Prostate gland (tissue), 2 donors: ENCODE data around the gene FKBP5. TPM values are rescaled to one million over a fixed set of nuclear protein-coding genes. Genes with fewer than 3 reads are reported as not detected.

Experiments used
- DNase-seq: peaks from one replicate; pipeline ENCODE4 v3.0.0-alpha.2; 2019; ENCODE audit warnings: low spot score
- H3K27ac ChIP-seq, 2 donors: fragments of 200-600 bp; sonication (generic); 2 replicates each; pipeline ENCODE4 v1.5.1; 2017 to 2019
- H3K27me3 ChIP-seq: fragments of 200-600 bp; sonication (generic); replicated peaks from 2 replicates; pipeline ENCODE4 v1.5.1; 2019; ENCODE audit not compliant: insufficient read depth
- H3K36me3 ChIP-seq, 2 donors: fragments of 200-600 bp; sonication (generic); 1 replicate in 1 of 2; 2 replicates in 1 of 2; pipeline versions ENCODE4 v1.5.1 to v1.8.1; 2017 to 2019
- H3K4me1 ChIP-seq: fragments of 200-600 bp; sonication (generic); replicated peaks from 2 replicates; pipeline ENCODE4 v1.5.1; 2019
- H3K4me3 ChIP-seq, 2 donors: fragments of 200-600 bp; sonication (generic); 2 replicates each; pipeline ENCODE4 v1.5.1; 2017 to 2019
- H3K9me3 ChIP-seq: fragments of 200-600 bp; sonication (generic); 2 replicates; pipeline ENCODE4 v1.5.1; 2017
- POLR2A ChIP-seq: fragments of 450-650 bp; IDR thresholded peaks from one replicate; pipeline ENCODE4 v1.6.1; 2016; ENCODE audit warnings: antibody characterized with exemption, mild to moderate bottlenecking
- POLR2AphosphoS5 ChIP-seq: sonication (generic); formaldehyde crosslinking; IDR thresholded peaks from one replicate; pipeline ENCODE4 v1.6.1; 2017; ENCODE audit warnings: antibody characterized with exemption
- WGBS: methylation state at CpG from one replicate; pipeline ENCODE4 v1.1.5; 2018; 5-methylcytosine and 5-hydroxymethylcytosine counted together
- intact Hi-C: fragments of 100-400 bp; cut with DNase I; formaldehyde crosslinking; loops from one replicate; pipeline ENCODE4 v1.14.2; 2022
- total RNA-seq, 2 donors: library from RNA; depleted of rRNA; stranded (reverse); fragments of >200 nt; gene quantifications; one replicate each; pipeline ENCODE4 v1.1.0, GENCODE V29; 2016
- TF ChIP-seq, protein P1 (sequence below), 4 experiments: fragments of 200-600 bp in 2 of 4; fragments of 450-650 bp in 2 of 4; sonication (generic) in 2 of 4; IDR thresholded peaks; 1 replicate in 3 of 4; 2 replicates in 1 of 4; pipeline ENCODE4 v1.5.1; 2016 to 2019; ENCODE audit warnings: antibody characterized with exemption in 4 of 4, mild to moderate bottlenecking in 2 of 4, moderate library complexity in 2 of 4

Gene FKBP5
- total RNA-seq, 2 donors from 2014 or later, result 201 to 248 TPM

DNA sequence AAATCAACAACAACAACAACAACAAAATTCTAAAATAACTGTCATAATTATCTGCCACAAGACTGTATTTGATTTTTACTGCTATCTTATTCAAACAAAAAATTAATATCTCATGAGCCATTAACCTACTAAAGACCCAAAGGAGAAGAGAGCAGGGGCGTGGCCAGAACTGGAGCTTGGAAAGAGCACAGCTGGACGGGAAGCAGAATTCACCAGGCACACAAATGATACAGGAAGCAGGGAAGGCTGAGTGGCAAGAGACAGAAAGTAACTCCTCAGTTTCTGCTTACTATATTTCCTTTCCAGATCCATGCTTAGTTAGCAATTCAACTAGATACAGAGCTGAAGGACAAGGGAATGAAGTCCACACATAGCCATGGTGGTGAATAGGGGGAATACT lies 54.4 kb downstream of the FKBP5 start:
- Histone ChIP-seq H3K4me1 (peaks cover 3% of the 10 kb centered on the region), H3K27me3 (no peaks in the 10 kb centered on the region), H3K4me3 (no peak overlapping the region), H3K9me3 (no peaks in the 10 kb centered on the region), H3K27ac (peak overlapping the region; percentile 3 to 47), H3K36me3 (no peaks in the 10 kb centered on the region)
- intact Hi-C loops, result no loop called here
- WGBS, result 42% methylated on average over 2 of the region's 2 CpGs
- DNase-seq, result no peak
- TF ChIP-seq POLR2A, result no peak
- TF ChIP-seq POLR2AphosphoS5, result no peak
- TF ChIP-seq, protein P1, sequence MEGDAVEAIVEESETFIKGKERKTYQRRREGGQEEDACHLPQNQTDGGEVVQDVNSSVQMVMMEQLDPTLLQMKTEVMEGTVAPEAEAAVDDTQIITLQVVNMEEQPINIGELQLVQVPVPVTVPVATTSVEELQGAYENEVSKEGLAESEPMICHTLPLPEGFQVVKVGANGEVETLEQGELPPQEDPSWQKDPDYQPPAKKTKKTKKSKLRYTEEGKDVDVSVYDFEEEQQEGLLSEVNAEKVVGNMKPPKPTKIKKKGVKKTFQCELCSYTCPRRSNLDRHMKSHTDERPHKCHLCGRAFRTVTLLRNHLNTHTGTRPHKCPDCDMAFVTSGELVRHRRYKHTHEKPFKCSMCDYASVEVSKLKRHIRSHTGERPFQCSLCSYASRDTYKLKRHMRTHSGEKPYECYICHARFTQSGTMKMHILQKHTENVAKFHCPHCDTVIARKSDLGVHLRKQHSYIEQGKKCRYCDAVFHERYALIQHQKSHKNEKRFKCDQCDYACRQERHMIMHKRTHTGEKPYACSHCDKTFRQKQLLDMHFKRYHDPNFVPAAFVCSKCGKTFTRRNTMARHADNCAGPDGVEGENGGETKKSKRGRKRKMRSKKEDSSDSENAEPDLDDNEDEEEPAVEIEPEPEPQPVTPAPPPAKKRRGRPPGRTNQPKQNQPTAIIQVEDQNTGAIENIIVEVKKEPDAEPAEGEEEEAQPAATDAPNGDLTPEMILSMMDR (IDR thresholded peaks at IDR 0.05), result no peak

DNA sequence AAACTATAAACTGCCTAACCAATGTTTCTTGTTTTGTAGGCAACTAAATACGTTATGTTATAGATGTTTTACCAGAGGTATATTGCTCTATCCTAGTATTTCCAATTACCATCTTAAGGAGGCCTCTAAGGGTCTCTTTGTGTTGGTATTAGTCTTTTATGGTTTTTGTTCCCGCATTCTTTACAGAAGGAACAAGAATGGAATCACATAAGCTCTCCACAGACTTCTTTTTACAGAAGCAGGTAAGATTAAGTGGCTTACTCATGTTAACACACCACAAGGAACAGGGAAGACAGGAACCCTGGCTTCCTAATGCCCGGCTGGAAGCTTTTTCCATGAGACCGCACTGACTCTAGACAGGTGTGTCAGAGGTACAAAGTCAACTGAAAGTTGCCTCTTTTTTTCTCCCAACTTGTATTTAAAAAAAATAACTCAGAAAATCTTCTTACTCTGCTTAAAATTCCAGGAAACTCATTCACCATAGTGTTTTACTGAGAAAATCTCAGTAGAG lies 55.1 kb downstream of the FKBP5 start:
- no peak for DNase-seq
- H3K4me3 ChIP-seq, result no peak overlapping the region
- H3K4me1 ChIP-seq, result peaks cover 3% of the 10 kb centered on the region
- H3K9me3 ChIP-seq, result no peaks in the 10 kb centered on the region
- TF ChIP-seq, protein P1 (IDR thresholded peaks at IDR 0.05), result no peak
- TF ChIP-seq POLR2A, result no peak
- no peak for TF ChIP-seq POLR2AphosphoS5
- intact Hi-C loops, result no loop called here
- H3K27ac ChIP-seq, result peak overlapping the region; percentile 3 to 47
- no peaks in the 10 kb centered on the region for H3K36me3 ChIP-seq
- H3K27me3 ChIP-seq, result no peaks in the 10 kb centered on the region
- WGBS, result 89% methylated on average over 4 of the region's 4 CpGs

DNA sequence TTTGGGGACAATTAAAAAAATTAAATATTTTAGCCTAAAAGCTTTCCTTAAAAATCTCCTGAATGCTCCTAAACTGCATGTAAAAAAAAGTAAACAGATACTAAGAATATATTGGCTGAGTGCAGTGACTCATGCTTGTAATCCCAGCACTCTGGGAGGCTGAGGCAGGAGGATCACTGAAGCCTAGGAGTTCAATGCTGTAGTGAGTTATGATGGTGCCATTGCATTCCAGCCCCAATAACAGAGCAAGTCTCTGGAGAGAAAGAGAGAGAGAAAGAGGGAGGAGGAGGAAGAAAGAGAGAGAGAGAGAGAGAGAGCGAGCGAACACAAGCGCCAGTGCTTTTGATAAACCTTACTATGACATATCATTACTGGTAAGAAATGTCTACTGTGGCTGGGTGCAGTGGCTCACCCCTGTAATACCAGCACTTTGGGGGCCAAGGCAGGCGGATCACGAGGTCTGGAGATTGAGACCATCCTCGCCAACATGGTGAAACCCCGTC lies 58.8 kb downstream of the FKBP5 start:
- DNase-seq, result no peak
- H3K4me1 ChIP-seq, result peaks cover 3% of the 10 kb centered on the region
- no peaks in the 10 kb centered on the region for H3K27me3 ChIP-seq
- TF ChIP-seq, protein P1 (IDR thresholded peaks at IDR 0.05), result no peak
- TF ChIP-seq POLR2A (no peak), POLR2AphosphoS5 (no peak)
- H3K4me3 ChIP-seq, result no peak overlapping the region
- peak overlapping the region in 1 of 2 donors; percentile 8 for H3K27ac ChIP-seq
- 98% methylated on average over 7 of the region's 7 CpGs for WGBS
- H3K9me3 ChIP-seq, result no peaks in the 10 kb centered on the region
- H3K36me3 ChIP-seq, result no peaks in the 10 kb centered on the region
- intact Hi-C loops, result no loop called here

DNA sequence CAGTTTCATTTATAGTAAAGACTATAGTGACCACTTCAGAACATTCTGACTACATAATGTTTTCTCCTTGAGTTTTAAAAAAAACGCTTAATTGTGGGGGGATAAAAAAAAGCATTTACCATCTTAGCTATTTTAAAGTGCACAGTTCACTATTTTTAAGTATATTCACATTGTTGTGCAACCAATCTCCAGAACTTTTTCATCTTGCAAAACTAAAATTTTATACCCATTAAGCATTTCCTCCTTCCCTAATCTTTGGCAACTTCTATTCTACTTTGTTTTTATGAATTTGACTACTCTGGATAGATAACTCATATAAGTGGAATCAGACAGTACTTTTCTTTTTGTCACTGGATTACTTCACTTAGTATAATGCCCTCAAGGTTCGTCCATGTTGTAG lies 62.3 kb downstream of the FKBP5 start:
- intact Hi-C loops, result no loop called here
- 70% methylated on average over 2 of the region's 2 CpGs for WGBS
- H3K36me3 ChIP-seq, result peaks cover 0 to 9% of the 10 kb centered on the region in 2 donors
- peaks cover 3% of the 10 kb centered on the region for H3K4me1 ChIP-seq
- TF ChIP-seq POLR2A, result no peak
- no peak for TF ChIP-seq POLR2AphosphoS5
- TF ChIP-seq, protein P1 (IDR thresholded peaks at IDR 0.05), result no peak
- H3K27me3 ChIP-seq, result no peaks in the 10 kb centered on the region
- H3K27ac ChIP-seq, result no peak overlapping the region
- no peaks in the 10 kb centered on the region for H3K9me3 ChIP-seq
- no peak for DNase-seq
- H3K4me3 ChIP-seq, result no peak overlapping the region

DNA sequence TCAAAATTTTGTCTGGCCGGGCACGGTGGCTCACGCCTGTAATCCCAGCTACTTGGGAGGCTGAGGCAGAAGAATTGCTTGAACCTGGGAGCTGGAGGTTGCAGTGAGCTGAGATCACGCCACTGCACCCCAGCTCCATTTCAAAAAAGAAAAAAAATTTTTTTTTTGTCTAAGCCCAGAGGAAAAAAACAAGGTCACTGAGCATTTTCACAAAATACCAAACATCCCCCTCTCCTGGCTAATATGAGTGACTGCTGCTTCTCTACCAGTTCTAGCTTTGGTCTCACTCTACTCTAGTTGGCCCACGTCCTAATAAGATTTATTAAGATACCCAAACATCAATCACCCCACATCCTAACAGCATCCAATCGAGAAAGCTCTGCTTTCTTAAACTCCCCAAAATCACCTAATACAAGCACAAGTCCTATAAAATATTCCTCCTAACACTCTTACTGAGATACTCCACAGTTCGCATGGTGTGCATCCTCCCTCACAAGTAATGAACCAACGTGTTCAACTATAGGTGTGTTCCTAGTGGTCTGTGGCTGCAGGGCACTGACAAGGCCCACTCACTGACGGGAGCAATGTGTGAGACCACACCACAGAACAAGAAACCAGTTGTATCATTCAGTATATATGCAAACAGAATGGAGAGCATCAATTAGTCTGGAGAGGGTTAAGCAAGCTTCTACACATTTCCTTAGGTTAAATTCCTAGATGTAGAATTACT lies 64.2 kb downstream of the FKBP5 start:
- no peaks in the 10 kb centered on the region for H3K9me3 ChIP-seq
- no peak overlapping the region for H3K4me3 ChIP-seq
- H3K36me3 ChIP-seq, result peaks cover 4 to 9% of the 10 kb centered on the region in 2 donors
- TF ChIP-seq, protein P1 (IDR thresholded peaks at IDR 0.05), result peak in 2 of 4 experiments; percentile 8 to 22
- no peak for TF ChIP-seq POLR2AphosphoS5
- WGBS, result 90% methylated on average over 9 of the region's 9 CpGs
- H3K27ac ChIP-seq, result peak overlapping the region in 1 of 2 donors; percentile 35
- intact Hi-C loops, result no loop called here
- H3K4me1 ChIP-seq, result no peaks in the 10 kb centered on the region
- no peak for DNase-seq
- no peaks in the 10 kb centered on the region for H3K27me3 ChIP-seq
